ENCODE measurements around the gene KCNT2.

Gene KCNT2

GRCh38 chr1:196423612-196424011, 184.6 kb downstream of the KCNT2 start:
- Histone ChIP-seq H3K79me2 (ENCODE audit: low read length) (no peaks in the 10 kb centered on the region), H3K4me3 (ENCODE audit: low read length) (no peak overlapping the region), H3K9me2 (replicated peaks; ENCODE audit: insufficient read depth, low read length) (no peaks in the 10 kb centered on the region), H3K9ac (ENCODE audit: low read length) (no peak overlapping the region), H3K36me3 (replicated peaks; ENCODE audit: insufficient read depth, low read length) (no peaks in the 10 kb centered on the region), H3F3A (ENCODE audit: insufficient read depth, low read length) (no peaks in the 10 kb centered on the region), H3K4me1 (ENCODE audit: low read length) (no peaks in the 10 kb centered on the region), H2AFZ (ENCODE audit: low read length) (no peak overlapping the region), H3K27me3 (replicated peaks; ENCODE audit: insufficient read depth, low read length) (no peaks in the 10 kb centered on the region), H4K20me1 (ENCODE audit: insufficient read depth, low read length) (no peaks in the 10 kb centered on the region), H3K4me2 (ENCODE audit: low read depth, low read length) (no peak overlapping the region), H3K9me3 (replicated peaks; ENCODE audit: insufficient read depth, low read length) (no peaks in the 10 kb centered on the region), H3K27ac (ENCODE audit: low read length) (no peak overlapping the region)
- no peak for DNase-seq
- TF ChIP-seq EZH2 (optimal IDR thresholded peaks at IDR 0.05; ENCODE audit: low read depth, low read length) (no peak), EZH2phosphoT487 (IDR thresholded peaks at IDR 0.05; ENCODE audit: low read length) (no peak)
- TF ChIP-seq, protein P1, sequence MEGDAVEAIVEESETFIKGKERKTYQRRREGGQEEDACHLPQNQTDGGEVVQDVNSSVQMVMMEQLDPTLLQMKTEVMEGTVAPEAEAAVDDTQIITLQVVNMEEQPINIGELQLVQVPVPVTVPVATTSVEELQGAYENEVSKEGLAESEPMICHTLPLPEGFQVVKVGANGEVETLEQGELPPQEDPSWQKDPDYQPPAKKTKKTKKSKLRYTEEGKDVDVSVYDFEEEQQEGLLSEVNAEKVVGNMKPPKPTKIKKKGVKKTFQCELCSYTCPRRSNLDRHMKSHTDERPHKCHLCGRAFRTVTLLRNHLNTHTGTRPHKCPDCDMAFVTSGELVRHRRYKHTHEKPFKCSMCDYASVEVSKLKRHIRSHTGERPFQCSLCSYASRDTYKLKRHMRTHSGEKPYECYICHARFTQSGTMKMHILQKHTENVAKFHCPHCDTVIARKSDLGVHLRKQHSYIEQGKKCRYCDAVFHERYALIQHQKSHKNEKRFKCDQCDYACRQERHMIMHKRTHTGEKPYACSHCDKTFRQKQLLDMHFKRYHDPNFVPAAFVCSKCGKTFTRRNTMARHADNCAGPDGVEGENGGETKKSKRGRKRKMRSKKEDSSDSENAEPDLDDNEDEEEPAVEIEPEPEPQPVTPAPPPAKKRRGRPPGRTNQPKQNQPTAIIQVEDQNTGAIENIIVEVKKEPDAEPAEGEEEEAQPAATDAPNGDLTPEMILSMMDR (IDR thresholded peaks at IDR 0.05; ENCODE audit: low read length), result no peak

DNA sequence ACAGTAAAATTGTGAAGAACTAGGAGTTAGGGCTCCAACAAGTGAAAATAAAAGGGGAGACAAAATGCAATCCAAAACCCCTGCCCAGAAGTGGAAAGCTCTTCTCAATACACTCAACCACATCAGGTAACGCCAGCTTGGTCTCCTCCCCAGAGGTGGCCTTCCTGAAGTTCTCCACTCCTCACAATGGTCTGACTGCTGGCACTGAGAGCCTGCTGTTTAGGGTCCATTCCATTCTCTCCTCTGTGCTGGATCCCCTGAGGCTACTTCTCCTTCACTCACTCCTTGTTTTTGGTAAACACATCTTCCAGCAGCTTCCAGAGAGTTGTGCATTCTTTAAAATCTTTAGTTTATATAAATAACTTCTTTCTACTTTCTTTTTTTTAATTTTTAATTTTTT, 189.5 kb downstream of the KCNT2 start:
- TF ChIP-seq EZH2phosphoT487 (IDR thresholded peaks at IDR 0.05; ENCODE audit: low read length), result no peak
- TF ChIP-seq, protein P1 (IDR thresholded peaks at IDR 0.05; ENCODE audit: low read length), result no peak
- no peak for TF ChIP-seq EZH2 (optimal IDR thresholded peaks at IDR 0.05; ENCODE audit: low read depth, low read length)
- DNase-seq, result no peak

DNA sequence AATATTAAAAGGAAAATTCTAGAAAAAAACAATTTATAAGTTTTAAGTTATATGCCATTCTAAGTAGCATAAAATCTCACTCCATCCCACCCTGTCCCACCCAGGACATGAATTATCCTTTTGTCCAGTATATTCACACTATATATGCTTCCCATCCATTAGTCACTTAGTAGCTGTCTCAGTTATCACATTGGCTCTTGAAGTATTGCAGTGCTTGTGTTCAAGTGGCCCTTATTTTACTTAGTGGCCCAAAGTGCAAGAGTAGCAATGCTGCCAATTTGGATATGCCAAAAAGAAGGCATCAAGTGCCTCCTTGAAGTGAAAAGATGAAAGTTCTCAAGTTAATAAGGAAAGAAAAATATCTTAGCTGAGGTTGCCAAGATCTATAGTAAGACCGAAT, 192.3 kb downstream of the KCNT2 start:
- H3K27me3 ChIP-seq (replicated peaks; ENCODE audit: insufficient read depth, low read length), result no peaks in the 10 kb centered on the region

More for the DNA sequence above, 189.5 kb downstream of the KCNT2 start:
- H3K27ac ChIP-seq (ENCODE audit: low read length), result no peak overlapping the region
- no peaks in the 10 kb centered on the region for H3K36me3 ChIP-seq (replicated peaks; ENCODE audit: insufficient read depth, low read length)
- no peaks in the 10 kb centered on the region for H3K4me1 ChIP-seq (ENCODE audit: low read length)
- no peaks in the 10 kb centered on the region for H3K9me2 ChIP-seq (replicated peaks; ENCODE audit: insufficient read depth, low read length)
- H3K9ac ChIP-seq (ENCODE audit: low read length), result no peak overlapping the region
- H3K27me3 ChIP-seq (replicated peaks; ENCODE audit: insufficient read depth, low read length), result no peaks in the 10 kb centered on the region
- H3K4me3 ChIP-seq (ENCODE audit: low read length), result no peak overlapping the region
- no peaks in the 10 kb centered on the region for H3F3A ChIP-seq (ENCODE audit: insufficient read depth, low read length)
- no peak overlapping the region for H3K4me2 ChIP-seq (ENCODE audit: low read depth, low read length)
- H3K9me3 ChIP-seq (replicated peaks; ENCODE audit: insufficient read depth, low read length), result no peaks in the 10 kb centered on the region
- no peaks in the 10 kb centered on the region for H4K20me1 ChIP-seq (ENCODE audit: insufficient read depth, low read length)
- no peak overlapping the region for H2AFZ ChIP-seq (ENCODE audit: low read length)
- no peaks in the 10 kb centered on the region for H3K79me2 ChIP-seq (ENCODE audit: low read length)

More for the DNA sequence above, 192.3 kb downstream of the KCNT2 start:
- Histone ChIP-seq H3K4me1 (ENCODE audit: low read length) (no peaks in the 10 kb centered on the region), H4K20me1 (ENCODE audit: insufficient read depth, low read length) (no peaks in the 10 kb centered on the region), H3K9me2 (replicated peaks; ENCODE audit: insufficient read depth, low read length) (no peaks in the 10 kb centered on the region), H3K9ac (ENCODE audit: low read length) (no peak overlapping the region), H3K4me2 (ENCODE audit: low read depth, low read length) (no peak overlapping the region), H3K9me3 (replicated peaks; ENCODE audit: insufficient read depth, low read length) (no peaks in the 10 kb centered on the region), H3K36me3 (replicated peaks; ENCODE audit: insufficient read depth, low read length) (no peaks in the 10 kb centered on the region), H3K4me3 (ENCODE audit: low read length) (no peak overlapping the region), H3K27ac (ENCODE audit: low read length) (no peak overlapping the region), H3F3A (ENCODE audit: insufficient read depth, low read length) (no peaks in the 10 kb centered on the region), H2AFZ (ENCODE audit: low read length) (no peak overlapping the region), H3K79me2 (ENCODE audit: low read length) (no peaks in the 10 kb centered on the region)
- DNase-seq, result no peak
- TF ChIP-seq EZH2 (optimal IDR thresholded peaks at IDR 0.05; ENCODE audit: low read depth, low read length) (no peak), EZH2phosphoT487 (IDR thresholded peaks at IDR 0.05; ENCODE audit: low read length) (no peak)
- TF ChIP-seq, protein P1 (IDR thresholded peaks at IDR 0.05; ENCODE audit: low read length), result no peak
